Ascending aorta (tissue), 2 donors: Measurements from ENCODE around the gene GPR4. TPM values are rescaled to one million over a fixed set of nuclear protein-coding genes. Genes with fewer than 3 reads are reported as not detected.

ENCODE experiments used
- DNase-seq, 2 donors: peaks; one replicate each; pipeline ENCODE4 v3.0.0-alpha.2; 2019; ENCODE audit warnings: low spot score in 2 of 2
- H3K27ac ChIP-seq, 2 donors: fragments of 200-600 bp; sonication (generic); one replicate each; pipeline ENCODE4 v1.5.1; 2016 to 2017; ENCODE audit warnings: mild to moderate bottlenecking in 1 of 2
- H3K27me3 ChIP-seq: fragments of 200-600 bp; sonication (generic); one replicate; pipeline ENCODE4 v1.5.1; 2017
- H3K36me3 ChIP-seq, 2 donors: fragments of 200-600 bp; sonication (generic); one replicate each; pipeline ENCODE4 v1.5.1; 2016
- H3K4me1 ChIP-seq, 2 donors: fragments of 200-600 bp; sonication (generic); one replicate each; pipeline ENCODE4 v1.5.1; 2016 to 2017; ENCODE audit warnings: mild to moderate bottlenecking in 1 of 2
- H3K4me3 ChIP-seq, 2 donors: fragments of 200-600 bp; sonication (generic); one replicate each; pipeline ENCODE4 v1.5.1; 2016 to 2017; ENCODE audit warnings: mild to moderate bottlenecking in 1 of 2
- H3K9me3 ChIP-seq, 2 donors: fragments of 200-600 bp; sonication (generic); one replicate each; pipeline ENCODE4 v1.5.1; 2016
- intact Hi-C: fragments of 100-400 bp; cut with DNase I; formaldehyde crosslinking; loops from one replicate; pipeline ENCODE4 v1.15.1; 2023
- total RNA-seq: library from RNA; depleted of rRNA; stranded (reverse); fragments of >200 nt; gene quantifications from one replicate; pipeline ENCODE4 v1.1.0, GENCODE V29; 2016
- TF ChIP-seq, protein P1 (sequence below), 3 experiments: fragments of 200-600 bp in 2 of 3; fragments of 450-650 bp in 1 of 3; sonication (generic) in 2 of 3; IDR thresholded peaks; one replicate each; pipeline ENCODE4 v1.5.1; 2016 to 2019; ENCODE audit warnings: antibody characterized with exemption in 3 of 3, mild to moderate bottlenecking in 1 of 3, moderate library complexity in 1 of 3

GPR4 gene
- total RNA-seq, 1 donor from 2014 or later, result 14.0 TPM

DNA sequence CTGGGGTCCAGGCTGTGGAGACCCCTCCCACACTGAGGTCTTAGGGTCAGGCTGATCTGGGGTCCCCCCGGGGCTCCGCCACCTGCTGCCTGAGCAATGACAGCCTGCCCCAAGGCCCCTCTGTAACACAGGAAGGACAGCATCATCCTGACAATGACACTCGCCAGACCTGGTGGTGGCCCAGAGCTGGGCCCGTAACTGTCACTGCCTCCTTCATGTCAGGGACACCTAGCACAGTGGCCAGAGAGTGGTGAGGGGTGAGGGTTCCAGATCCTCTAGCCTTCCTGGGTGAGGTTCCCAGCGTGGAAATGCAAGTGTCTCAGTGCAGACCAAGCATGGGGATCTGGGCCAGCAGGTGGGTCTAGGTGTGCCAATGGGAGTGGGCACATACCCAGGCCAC is 45.2 kb downstream of the GPR4 start:
- TF ChIP-seq, protein P1, sequence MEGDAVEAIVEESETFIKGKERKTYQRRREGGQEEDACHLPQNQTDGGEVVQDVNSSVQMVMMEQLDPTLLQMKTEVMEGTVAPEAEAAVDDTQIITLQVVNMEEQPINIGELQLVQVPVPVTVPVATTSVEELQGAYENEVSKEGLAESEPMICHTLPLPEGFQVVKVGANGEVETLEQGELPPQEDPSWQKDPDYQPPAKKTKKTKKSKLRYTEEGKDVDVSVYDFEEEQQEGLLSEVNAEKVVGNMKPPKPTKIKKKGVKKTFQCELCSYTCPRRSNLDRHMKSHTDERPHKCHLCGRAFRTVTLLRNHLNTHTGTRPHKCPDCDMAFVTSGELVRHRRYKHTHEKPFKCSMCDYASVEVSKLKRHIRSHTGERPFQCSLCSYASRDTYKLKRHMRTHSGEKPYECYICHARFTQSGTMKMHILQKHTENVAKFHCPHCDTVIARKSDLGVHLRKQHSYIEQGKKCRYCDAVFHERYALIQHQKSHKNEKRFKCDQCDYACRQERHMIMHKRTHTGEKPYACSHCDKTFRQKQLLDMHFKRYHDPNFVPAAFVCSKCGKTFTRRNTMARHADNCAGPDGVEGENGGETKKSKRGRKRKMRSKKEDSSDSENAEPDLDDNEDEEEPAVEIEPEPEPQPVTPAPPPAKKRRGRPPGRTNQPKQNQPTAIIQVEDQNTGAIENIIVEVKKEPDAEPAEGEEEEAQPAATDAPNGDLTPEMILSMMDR (IDR thresholded peaks at IDR 0.05), result no peak
- H3K27me3 ChIP-seq, result no peaks in the 10 kb centered on the region
- H3K36me3 ChIP-seq, result peaks cover 0 to 9% of the 10 kb centered on the region in 2 donors
- no peak for DNase-seq
- no peaks in the 10 kb centered on the region for H3K4me1 ChIP-seq
- intact Hi-C loops, result loop anchor here (5.0 kb wide), 1 partner anchor 35 kb away; no protein-coding TSS in a partner anchor
- H3K27ac ChIP-seq, result no peak overlapping the region
- no peak overlapping the region for H3K4me3 ChIP-seq
- H3K9me3 ChIP-seq, result no peaks in the 10 kb centered on the region

DNA sequence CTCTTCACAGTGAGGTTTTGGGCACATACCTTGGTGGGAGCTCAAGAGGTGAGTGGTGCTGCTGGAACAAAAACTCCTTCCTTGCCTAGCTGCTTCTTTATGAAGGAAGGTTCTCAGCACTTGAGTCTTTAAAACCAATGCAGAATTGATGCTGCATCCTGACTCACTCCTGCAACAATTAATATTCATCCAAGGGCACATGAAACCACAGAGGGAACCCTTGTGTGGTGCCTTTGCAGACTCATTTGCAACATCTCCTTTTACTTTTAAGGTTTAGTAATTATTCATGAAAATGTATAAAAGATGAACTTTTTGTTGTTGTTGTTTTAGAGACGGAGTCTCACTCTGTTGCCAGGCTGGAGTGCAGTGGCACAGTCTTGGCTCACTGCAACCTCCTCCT is 47.5 kb downstream of the GPR4 start:
- Histone ChIP-seq H3K9me3 (no peaks in the 10 kb centered on the region), H3K27ac (no peak overlapping the region), H3K27me3 (no peaks in the 10 kb centered on the region), H3K4me1 (no peaks in the 10 kb centered on the region), H3K36me3 (peaks cover 0 to 9% of the 10 kb centered on the region in 2 donors), H3K4me3 (no peak overlapping the region)
- intact Hi-C loops, result no loop called here
- DNase-seq, result no peak
- TF ChIP-seq, protein P1 (IDR thresholded peaks at IDR 0.05), result no peak

DNA sequence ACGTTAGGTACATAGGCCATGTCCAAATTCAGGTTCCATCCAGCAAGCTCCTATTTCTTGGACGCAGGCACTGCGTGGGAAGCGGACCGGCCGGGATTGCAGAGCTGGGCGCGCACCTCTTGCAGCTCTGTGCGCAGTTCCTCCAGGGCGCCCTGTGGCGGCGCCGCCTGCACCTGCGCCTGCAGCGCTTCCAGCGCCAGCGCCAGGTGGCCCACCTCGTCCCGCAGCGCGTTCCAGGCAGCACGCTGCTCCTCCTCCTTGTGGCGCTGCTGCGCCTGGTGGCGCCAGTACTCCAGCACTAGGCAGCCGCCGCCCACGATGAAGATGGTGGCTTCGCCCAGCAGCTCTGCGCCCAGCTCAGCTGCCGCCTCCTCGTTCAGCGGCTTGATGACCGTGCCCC is 48.5 kb downstream of the GPR4 start:
- H3K4me3 ChIP-seq, result no peak overlapping the region

DNA sequence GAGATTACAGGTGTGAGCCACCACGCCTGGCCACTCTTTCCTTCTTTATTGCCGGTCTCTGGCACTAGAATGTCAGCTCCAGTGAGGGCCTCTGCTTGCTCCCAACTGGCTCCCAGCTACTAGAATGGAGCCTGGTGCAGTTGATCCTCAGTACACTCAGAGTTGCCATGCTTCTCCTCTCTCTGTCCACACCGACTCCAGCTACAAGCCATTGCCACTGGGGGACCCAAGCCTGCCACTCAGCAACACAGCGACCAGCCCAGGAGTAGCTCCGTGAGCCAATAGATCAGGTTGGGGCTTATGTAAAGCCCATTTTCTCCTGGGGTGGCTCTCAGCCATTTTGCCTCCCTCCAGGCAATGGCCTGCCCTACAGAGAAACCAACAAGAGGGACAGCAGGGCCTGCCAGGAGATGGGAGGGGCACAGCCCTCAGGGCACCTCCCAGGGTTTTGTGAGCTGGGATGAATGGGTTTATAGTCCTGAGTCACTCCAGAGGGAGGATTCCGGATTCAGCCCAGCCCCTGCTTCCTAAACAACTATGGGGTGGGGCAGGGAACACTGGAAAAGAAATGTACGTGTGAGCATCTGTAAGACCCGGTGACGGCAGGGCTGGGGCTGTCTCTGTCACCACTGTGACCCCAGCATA is 53.9 kb downstream of the GPR4 start:
- H3K27me3 ChIP-seq, result no peaks in the 10 kb centered on the region
- TF ChIP-seq, protein P1 (IDR thresholded peaks at IDR 0.05), result no peak
- H3K9me3 ChIP-seq, result no peaks in the 10 kb centered on the region
- H3K4me1 ChIP-seq, result no peaks in the 10 kb centered on the region
- no peak overlapping the region for H3K27ac ChIP-seq
- peaks cover 0 to 3% of the 10 kb centered on the region in 2 donors for H3K36me3 ChIP-seq
- no peak for DNase-seq
- intact Hi-C loops, result no loop called here
- H3K4me3 ChIP-seq, result no peak overlapping the region

More for the DNA sequence above, 48.5 kb downstream of the GPR4 start:
- peaks cover 0 to 9% of the 10 kb centered on the region in 2 donors for H3K36me3 ChIP-seq
- no peak overlapping the region for H3K27ac ChIP-seq
- DNase-seq, result no peak
- H3K9me3 ChIP-seq, result no peaks in the 10 kb centered on the region
- intact Hi-C loops, result no loop called here
- TF ChIP-seq, protein P1 (IDR thresholded peaks at IDR 0.05), result no peak
- no peaks in the 10 kb centered on the region for H3K27me3 ChIP-seq
- no peaks in the 10 kb centered on the region for H3K4me1 ChIP-seq

DNA sequence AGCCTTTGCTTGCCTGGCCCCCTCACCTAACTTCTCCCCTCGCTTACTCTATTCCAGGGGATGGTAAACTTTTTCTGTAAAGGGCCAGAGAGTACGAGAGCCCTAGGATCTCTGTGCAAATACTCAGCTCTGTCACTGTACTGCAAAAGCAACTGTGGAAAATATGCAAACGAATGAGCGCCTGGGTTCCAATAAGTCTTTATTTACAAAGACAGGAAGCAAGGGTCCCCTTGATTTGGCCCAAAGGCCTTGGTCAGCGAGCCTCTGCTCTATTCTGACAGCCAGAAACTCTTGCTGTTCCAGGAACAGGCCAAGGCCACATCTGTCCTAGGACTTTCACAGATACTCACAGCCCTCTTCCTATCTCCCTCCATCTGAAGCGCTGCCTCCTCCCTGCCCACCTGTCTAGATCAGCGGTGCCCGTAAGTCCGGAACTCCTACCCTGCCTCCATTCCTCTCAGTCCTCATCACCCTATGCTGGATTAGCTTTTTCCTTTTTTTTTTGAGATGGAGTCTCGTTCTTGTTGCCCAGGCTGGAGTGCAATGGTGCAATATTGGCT is 54.7 kb downstream of the GPR4 start:
- Histone ChIP-seq H3K9me3 (no peaks in the 10 kb centered on the region), H3K27ac (no peak overlapping the region), H3K36me3 (no peaks in the 10 kb centered on the region), H3K4me1 (no peaks in the 10 kb centered on the region), H3K4me3 (no peak overlapping the region), H3K27me3 (no peaks in the 10 kb centered on the region)
- intact Hi-C loops, result no loop called here
- TF ChIP-seq, protein P1 (IDR thresholded peaks at IDR 0.05), result no peak
- no peak for DNase-seq
